GM10248 (cell line): ENCODE results near the gene CKS1B.

Experiments used
- CTCF ChIA-PET: fragments of 300-600 bp; sonication (Branson Sonifier 250); formaldehyde crosslinking; extraction: SDS; loops from one replicate; lab custom pipeline; 2021; ENCODE audit warnings: antibody characterized with exemption; lab: Yijun Ruan, JAX
- POLR2A ChIA-PET: fragments of 350-650 bp; sonication (Branson Sonifier 250); formaldehyde crosslinking; extraction: SDS; loops from one replicate; lab custom pipeline; 2020; ENCODE audit warnings: antibody characterized with exemption; lab: Yijun Ruan, JAX
- DNase-seq: peaks from one replicate; pipeline ENCODE4 v3.0.0; 2012; ENCODE audit errors: extremely low spot score
- CTCF ChIP-seq: IDR thresholded peaks from 2 replicates; pipeline ENCODE4 v1.5.1; 2012; ENCODE audit warnings: mild to moderate bottlenecking, low read depth; ENCODE audit errors: extremely low read depth, missing control alignments, control extremely low read depth

Gene CKS1B

GRCh38 chr1:155001675-155002463, 27.4 kb downstream of the CKS1B start:
- DNase-seq, result peak; percentile 99
- TF ChIP-seq CTCF, result peak; percentile 45
- ChIA-PET POLR2A (interaction anchor here (0.6 to 1.0 kb wide), 4 partner anchors 49 to 1237 kb away, joined by 3 to 5 read pairs (median 4); partner anchors contain the start of gene ADAM15), CTCF (interaction anchor here (0.8 to 13.3 kb wide), 6 partner anchors 14 to 47 kb away, joined by 3 to 175 read pairs (median 24); partner anchors contain the start of genes FLAD1, PBXIP1 and PYGO2)

DNA sequence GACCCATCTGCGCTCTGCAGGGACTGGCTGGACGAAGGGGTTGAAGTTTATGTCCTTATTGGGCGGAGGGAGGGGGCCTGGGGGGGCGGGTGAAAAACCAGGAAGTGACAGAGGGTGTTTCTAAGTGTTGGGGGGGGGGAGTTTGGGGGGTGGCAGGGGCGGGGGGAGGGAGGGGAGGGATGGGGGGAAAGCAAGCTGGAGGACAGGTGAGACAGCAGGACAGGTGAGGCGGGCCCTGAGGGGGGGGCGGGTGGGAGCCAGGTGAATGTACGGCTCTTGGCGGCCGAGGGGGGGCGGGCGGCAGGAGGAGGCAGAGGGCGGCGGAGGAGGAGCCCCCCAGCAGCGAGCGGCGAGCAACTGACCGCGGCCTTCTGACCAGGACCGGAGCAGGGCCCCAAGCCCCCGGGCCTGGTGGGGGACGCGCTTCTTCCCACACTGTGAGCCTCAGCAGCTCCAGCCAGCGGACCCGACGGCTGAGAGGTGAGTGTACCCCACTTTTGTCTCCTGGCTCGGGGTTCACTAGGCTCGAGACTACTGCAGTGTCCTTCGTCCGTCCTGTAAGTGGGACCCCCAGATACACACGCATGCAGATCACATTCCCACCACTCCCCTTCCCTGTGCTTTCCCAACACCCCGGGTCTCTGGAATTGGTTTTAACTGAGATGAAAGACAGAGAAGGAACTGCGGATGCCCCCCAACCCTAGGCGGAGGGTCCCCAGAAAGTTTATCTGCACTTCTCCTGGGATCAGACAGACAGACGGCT, 28.2 kb downstream of the CKS1B start, which contains the start of gene ZBTB7B:
Gene ZBTB7B (plus strand): TSS at position 339 of the 763 bp plus-strand sequence. CDS start 11,859 bp downstream, outside the sequence.
- CTCF ChIA-PET, result interaction anchor here (0.8 to 13.3 kb wide), 2 partner anchors 14 kb away, joined by 3 to 175 read pairs; no protein-coding TSS in a partner anchor
- POLR2A ChIA-PET, result interaction anchor here (0.6 kb wide), 1 partner anchor 1238 kb away, joined by 5 read pairs; no protein-coding TSS in a partner anchor
- DNase-seq, result peak; percentile 74
- no peak for TF ChIP-seq CTCF

DNA sequence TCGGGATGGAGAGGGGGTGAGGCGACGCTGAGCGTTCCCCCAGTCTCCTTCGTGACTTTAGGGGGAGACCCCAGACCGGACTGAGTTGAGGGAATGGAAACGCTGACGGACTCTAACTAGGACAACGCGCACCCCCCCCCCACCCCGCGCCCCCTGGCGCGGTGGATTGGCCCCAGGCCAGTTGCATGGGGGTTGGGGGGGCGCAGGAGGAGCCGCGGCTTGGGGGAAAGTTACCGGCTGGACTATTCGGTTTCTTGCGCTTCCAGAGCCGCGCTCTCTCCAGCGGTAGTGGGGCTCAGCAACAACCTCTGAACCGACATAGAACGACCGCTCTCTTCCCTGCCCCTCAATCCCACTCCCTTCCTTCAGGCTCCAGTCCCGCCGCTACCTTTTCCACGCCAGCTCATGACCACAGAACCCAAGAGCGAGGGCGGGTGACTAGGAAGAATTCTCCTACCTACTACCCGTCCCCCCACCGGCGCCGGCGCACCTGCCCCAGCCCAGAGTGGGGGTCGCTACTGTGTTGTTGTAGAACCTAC, 28.8 kb downstream of the CKS1B start:
- CTCF ChIA-PET, result interaction anchor here (13.3 kb wide), 1 partner anchor 13 kb away, joined by 175 read pairs; no protein-coding TSS in a partner anchor
- no peak for DNase-seq
- POLR2A ChIA-PET, result interaction anchor here (0.7 kb wide), 1 partner anchor 397 kb away, joined by 3 read pairs; no protein-coding TSS in a partner anchor
- TF ChIP-seq CTCF, result no peak

DNA sequence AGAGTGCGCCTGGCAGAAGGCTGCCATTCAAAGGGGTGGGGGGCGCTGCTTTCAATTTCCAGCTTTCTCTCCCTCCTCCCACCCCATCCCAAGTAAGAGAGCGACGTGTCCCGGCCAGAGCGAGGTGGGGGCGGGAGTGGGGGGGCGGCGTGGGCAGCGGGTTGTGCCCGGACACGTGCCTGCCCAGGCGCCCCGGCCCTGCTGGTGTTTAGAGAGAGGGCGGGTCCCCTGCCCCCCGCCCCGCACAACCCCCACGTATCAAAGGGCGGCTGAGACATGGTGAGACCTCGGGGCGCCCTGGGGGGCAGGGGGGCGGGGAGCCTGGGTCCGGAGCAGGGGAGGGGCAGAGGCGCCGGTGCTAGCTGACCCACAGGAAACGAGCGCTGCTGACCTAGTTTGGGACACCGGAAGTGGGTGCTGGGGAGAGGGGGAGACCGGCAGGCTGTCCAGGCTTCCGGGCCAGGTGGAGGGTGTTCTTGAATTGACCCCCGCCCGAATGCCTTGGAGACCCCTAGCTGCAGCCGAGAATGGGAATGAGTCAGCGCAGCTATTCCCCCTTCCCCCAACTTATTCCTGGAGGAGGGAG, 29.4 kb downstream of the CKS1B start:
- no peak for TF ChIP-seq CTCF
- DNase-seq, result no peak
- POLR2A ChIA-PET, result interaction anchor here (0.7 kb wide), 1 partner anchor 398 kb away, joined by 3 read pairs; no protein-coding TSS in a partner anchor
- CTCF ChIA-PET, result interaction anchor here (1.4 to 13.3 kb wide), 2 partner anchors 13 to 48 kb away, joined by 3 to 175 read pairs; partner anchors contain the start of gene PBXIP1

DNA sequence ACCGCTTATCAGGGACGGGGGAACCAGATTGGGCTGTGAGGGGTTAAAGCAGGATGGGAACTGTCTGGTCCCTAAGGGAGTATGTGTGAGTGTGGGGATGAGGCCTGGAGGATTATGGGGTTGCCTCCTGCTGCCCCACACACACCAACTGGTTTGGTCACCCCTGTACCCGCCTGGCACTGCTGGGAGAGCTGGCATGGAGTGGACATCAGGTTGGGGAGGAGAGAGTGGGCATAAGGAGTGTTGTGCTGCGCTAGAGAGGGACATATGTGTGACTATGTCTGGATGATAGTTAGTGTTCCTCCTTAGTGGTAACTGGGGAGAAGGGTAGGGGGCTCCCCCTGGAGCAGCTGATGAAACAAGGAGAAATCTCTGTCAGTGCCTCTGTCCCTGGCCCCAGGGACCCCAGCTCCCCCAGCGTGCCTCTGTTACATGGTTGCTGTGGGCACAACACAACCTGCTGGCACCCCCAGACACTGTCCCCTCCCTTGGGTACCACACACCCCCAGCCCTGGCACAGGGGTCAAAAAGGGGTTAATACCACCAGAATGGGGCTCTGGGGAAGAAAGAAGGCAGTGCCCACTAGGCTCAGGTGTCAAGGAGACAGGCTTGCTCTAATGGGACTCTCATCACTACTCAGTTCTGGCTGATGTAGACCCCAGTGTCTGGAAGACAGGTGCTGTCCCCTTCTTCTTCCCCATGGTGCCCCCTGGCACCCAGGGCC, 30.0 kb downstream of the CKS1B start:
- ChIA-PET CTCF (interaction anchor here (1.4 to 13.3 kb wide), 2 partner anchors 12 to 49 kb away, joined by 3 to 175 read pairs; partner anchors contain the start of gene PBXIP1), POLR2A (no interaction called here)
- TF ChIP-seq CTCF, result no peak
- no peak for DNase-seq
